ENCODE data around the gene HSH2D. TPM values are rescaled to one million over a fixed set of nuclear protein-coding genes. Genes with fewer than 3 reads are reported as not detected.

HSH2D gene
- total and polyA plus RNA-seq, 10 of the 15 experiments (the other 5 are each of a cell fraction or from before 2014, with no cell fraction given): 22.0 to 145 (median 89.3) TPM

GRCh38 chr19:16206637-16207036 lies 63.2 kb downstream of the HSH2D start:
- Histone ChIP-seq H4K20me1 (ENCODE audit: control insufficient read depth, insufficient read depth) (no peaks in the 10 kb centered on the region), H3K9ac (ENCODE audit: control insufficient read depth, insufficient read depth, low read length) (no peak overlapping the region), H3K27me3 (replicated peaks in 1 of 2; ENCODE audit: control insufficient read depth in 2 of 2, insufficient read depth in 2 of 2, low read length in 1 of 2) (no peaks in the 10 kb centered on the region), H3K36me3 (ENCODE audit: control insufficient read depth in 2 of 2, insufficient read depth in 2 of 2, low read length in 1 of 2) (peaks cover 10 to 11% of the 10 kb centered on the region in 2 experiments; a peak in 3 of 4 replicates), H3K9me3 (replicated peaks; ENCODE audit: control insufficient read depth, insufficient read depth, low read length) (no peaks in the 10 kb centered on the region), H3K4me1 (ENCODE audit: control insufficient read depth, insufficient read depth, low read length) (peaks cover 20% of the 10 kb centered on the region), H3K4me2 (ENCODE audit: control insufficient read depth, insufficient read depth) (no peak overlapping the region), H3K27ac (ENCODE audit: control insufficient read depth, insufficient read depth) (no peak overlapping the region), H3K4me3 (no peak overlapping the region), H2AFZ (ENCODE audit: control insufficient read depth, low read depth, low read length) (no peak overlapping the region), H3K79me2 (ENCODE audit: control insufficient read depth, insufficient read depth, low read length) (no peaks in the 10 kb centered on the region; the same call in 1 of the 2 replicates)
- TF ChIP-seq POLR2A (IDR thresholded peaks at IDR 0.05; ENCODE audit: low read depth, low read length): peak; percentile 48; the same call in 1 of the 2 replicates
- TF ChIP-seq CTCF (IDR thresholded peaks at IDR 0.05 in 2 of 3, conservative IDR thresholded peaks at IDR 0.05 in 1 of 3; ENCODE audit: control insufficient read depth in 2 of 3, extremely low read depth in 1 of 3, insufficient read depth in 1 of 3, low read depth in 3 of 3, low read length in 3 of 3): no peak
- no peak for TF ChIP-seq ZBED1 (IDR thresholded peaks at IDR 0.05; ENCODE audit: borderline replicate concordance)
- in situ Hi-C loops (cut with MboI): no loop called here
- WGBS (ENCODE audit: insufficient coverage, insufficient replicate concordance, low lambda C conversion rate, missing lambda C conversion rate): 86% methylated on average over 7 of the region's 7 CpGs
- FAIRE-seq: no peak
- BruUV-seq (replicated peaks): no TSS peak
- ChIA-PET RAD21 (ENCODE audit: unreplicated experiment) (no interaction called here), POLR2A (no interaction called here), CTCF (interaction anchor here (1.0 kb wide), 1 partner anchor 321 kb away, joined by 3 read pairs; no protein-coding TSS in a partner anchor), SMC1A (ENCODE audit: uncharacterized antibody, unreplicated experiment) (no interaction called here)
- ATAC-seq: no peak
- no peak for DNase-seq (ENCODE audit: low read depth, low spot score)
- intact Hi-C loops (cut with micrococcal nuclease; ENCODE audit: unreplicated experiment): no loop called here

GRCh38 chr19:16207063-16207462 lies 63.6 kb downstream of the HSH2D start:
- ChIA-PET CTCF (interaction anchor here (1.0 kb wide), 1 partner anchor 320 kb away, joined by 3 read pairs; no protein-coding TSS in a partner anchor), RAD21 (ENCODE audit: unreplicated experiment) (no interaction called here), POLR2A (no interaction called here), SMC1A (ENCODE audit: uncharacterized antibody, unreplicated experiment) (no interaction called here)
- ATAC-seq (no peak), DNase-seq (ENCODE audit: low read depth, low spot score) (no peak), FAIRE-seq (no peak)
- TF ChIP-seq LARP7 (IDR thresholded peaks at IDR 0.05): no peak
- TF ChIP-seq IRF5 (IDR thresholded peaks at IDR 0.05; ENCODE audit: borderline replicate concordance): no peak
- TF ChIP-seq HDAC2 (IDR thresholded peaks at IDR 0.05): no peak
- no peak for TF ChIP-seq ZNF24 (IDR thresholded peaks at IDR 0.05)
- TF ChIP-seq, protein P1, sequence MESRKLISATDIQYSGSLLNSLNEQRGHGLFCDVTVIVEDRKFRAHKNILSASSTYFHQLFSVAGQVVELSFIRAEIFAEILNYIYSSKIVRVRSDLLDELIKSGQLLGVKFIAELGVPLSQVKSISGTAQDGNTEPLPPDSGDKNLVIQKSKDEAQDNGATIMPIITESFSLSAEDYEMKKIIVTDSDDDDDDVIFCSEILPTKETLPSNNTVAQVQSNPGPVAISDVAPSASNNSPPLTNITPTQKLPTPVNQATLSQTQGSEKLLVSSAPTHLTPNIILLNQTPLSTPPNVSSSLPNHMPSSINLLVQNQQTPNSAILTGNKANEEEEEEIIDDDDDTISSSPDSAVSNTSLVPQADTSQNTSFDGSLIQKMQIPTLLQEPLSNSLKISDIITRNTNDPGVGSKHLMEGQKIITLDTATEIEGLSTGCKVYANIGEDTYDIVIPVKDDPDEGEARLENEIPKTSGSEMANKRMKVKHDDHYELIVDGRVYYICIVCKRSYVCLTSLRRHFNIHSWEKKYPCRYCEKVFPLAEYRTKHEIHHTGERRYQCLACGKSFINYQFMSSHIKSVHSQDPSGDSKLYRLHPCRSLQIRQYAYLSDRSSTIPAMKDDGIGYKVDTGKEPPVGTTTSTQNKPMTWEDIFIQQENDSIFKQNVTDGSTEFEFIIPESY (IDR thresholded peaks at IDR 0.05): no peak
- no peak for TF ChIP-seq DPF2 (IDR thresholded peaks at IDR 0.05)
- TF ChIP-seq CHD4 (IDR thresholded peaks at IDR 0.05): no peak
- TF ChIP-seq ETV6 (conservative IDR thresholded peaks at IDR 0.05 in 1 of 2, IDR thresholded peaks at IDR 0.05 in 1 of 2; ENCODE audit: borderline replicate concordance in 1 of 2, low read depth in 1 of 2): no peak
- no peak for TF ChIP-seq SMAD5 (IDR thresholded peaks at IDR 0.05; ENCODE audit: low read depth)
- no peak overlapping the region for H2AFZ ChIP-seq (ENCODE audit: control insufficient read depth, low read depth, low read length)
- H3K9ac ChIP-seq (ENCODE audit: control insufficient read depth, insufficient read depth, low read length): no peak overlapping the region
- H3K27me3 ChIP-seq (replicated peaks in 1 of 2; ENCODE audit: control insufficient read depth in 2 of 2, insufficient read depth in 2 of 2, low read length in 1 of 2): no peaks in the 10 kb centered on the region
- no TSS peak for BruUV-seq (replicated peaks)
- H3K4me2 ChIP-seq (ENCODE audit: control insufficient read depth, insufficient read depth): no peak overlapping the region
- H3K4me1 ChIP-seq (ENCODE audit: control insufficient read depth, insufficient read depth, low read length): peaks cover 16% of the 10 kb centered on the region
- H3K79me2 ChIP-seq (ENCODE audit: control insufficient read depth, insufficient read depth, low read length): no peaks in the 10 kb centered on the region; the same call in 1 of the 2 replicates
- no peak overlapping the region for H3K4me3 ChIP-seq
- 95% methylated on average over 10 of the region's 10 CpGs for WGBS (ENCODE audit: insufficient coverage, insufficient replicate concordance, low lambda C conversion rate, missing lambda C conversion rate)
- intact Hi-C loops (cut with micrococcal nuclease; ENCODE audit: unreplicated experiment) (no loop called here), in situ Hi-C loops (cut with MboI) (no loop called here)
- H3K27ac ChIP-seq (ENCODE audit: control insufficient read depth, insufficient read depth): no peak overlapping the region
- no peaks in the 10 kb centered on the region for H3K9me3 ChIP-seq (replicated peaks; ENCODE audit: control insufficient read depth, insufficient read depth, low read length)
- no peaks in the 10 kb centered on the region for H4K20me1 ChIP-seq (ENCODE audit: control insufficient read depth, insufficient read depth)
- H3K36me3 ChIP-seq (ENCODE audit: control insufficient read depth in 2 of 2, insufficient read depth in 2 of 2, low read length in 1 of 2): peaks cover 10 to 11% of the 10 kb centered on the region in 2 experiments; a peak in 3 of 4 replicates
